CD4-positive, alpha-beta T cell treated with Interleukin-1 beta for 1 hour (primary cell): ENCODE results near the gene TRMT44.

ENCODE experiments used
- DNase-seq, 2 donors: peaks; one replicate each; pipeline ENCODE4 v3.0.0-alpha.2; 2020 to 2022

The TRMT44 gene

GRCh38 chr4:8516996-8517550, 76.5 kb downstream of the TRMT44 start:
- DNase-seq = no peak

GRCh38 chr4:8517946-8518345, 77.4 kb downstream of the TRMT44 start:
- no peak for DNase-seq

GRCh38 chr4:8522160-8523120, 81.9 kb downstream of the TRMT44 start:
- DNase-seq = no peak

- DNase-seq = no peak
These were observed 82.6 kb downstream of the TRMT44 start for GRCh38 chr4:8523175-8523574.

GRCh38 chr4:8523766-8524165, 83.2 kb downstream of the TRMT44 start:
- no peak for DNase-seq

GRCh38 chr4:8524595-8525382, 84.2 kb downstream of the TRMT44 start:
- DNase-seq = no peak

GRCh38 chr4:8525383-8526120, 85.0 kb downstream of the TRMT44 start:
- DNase-seq = no peak
